Activated CD8-positive, alpha-beta memory T cell treated with anti-CD3 and anti-CD28 coated beads for 24 hours (primary cell): ENCODE measurements around the gene EZR.
A peak's percentile ranks its signal among the peaks of the same experiment; 100 is the strongest.

ENCODE experiments used
- DNase-seq: peaks from one replicate; pipeline ENCODE4 v3.0.0-alpha.2; 2020

EZR gene

GRCh38 chr6:158816803-158817727 lies 2.1 kb downstream of the EZR start:
- DNase-seq = peak; percentile 71

GRCh38 chr6:158816329-158816728 lies 2.8 kb downstream of the EZR start:
- DNase-seq = no peak

GRCh38 chr6:158815907-158816306 lies 3.3 kb downstream of the EZR start:
- DNase-seq = no peak

GRCh38 chr6:158815379-158815724 lies 3.8 kb downstream of the EZR start:
- DNase-seq = no peak

GRCh38 chr6:158813032-158813431 lies 6.1 kb downstream of the EZR start:
- no peak for DNase-seq

- DNase-seq = no peak
These were observed 6.6 kb downstream of the EZR start for GRCh38 chr6:158812611-158813010.

GRCh38 chr6:158810155-158811095 lies 8.7 kb downstream of the EZR start:
- no peak for DNase-seq

- no peak for DNase-seq
These were observed 10.1 kb downstream of the EZR start for GRCh38 chr6:158808941-158809678.

- DNase-seq = no peak
These were observed 10.7 kb downstream of the EZR start for GRCh38 chr6:158808442-158808833.

- DNase-seq = no peak
These were observed 11.4 kb downstream of the EZR start for GRCh38 chr6:158807515-158808441.

- no peak for DNase-seq
These were observed 13.3 kb downstream of the EZR start for GRCh38 chr6:158805698-158806377.

- DNase-seq = no peak
These were observed 15.0 kb downstream of the EZR start for GRCh38 chr6:158804207-158804606.

- peak; percentile 60 for DNase-seq
These were observed 15.4 kb downstream of the EZR start for GRCh38 chr6:158803733-158804143.

GRCh38 chr6:158801655-158802294 lies 17.4 kb downstream of the EZR start:
- peak; percentile 54 for DNase-seq

GRCh38 chr6:158799051-158799792 lies 19.9 kb downstream of the EZR start:
- DNase-seq = peak; percentile 41

GRCh38 chr6:158798311-158798710 lies 20.9 kb downstream of the EZR start:
- peak; percentile 53 for DNase-seq

GRCh38 chr6:158797331-158798310 lies 21.5 kb downstream of the EZR start:
- peak; percentile 57 for DNase-seq

- peak; percentile 52 for DNase-seq
These were observed 22.8 kb downstream of the EZR start for GRCh38 chr6:158796353-158796752.

- DNase-seq = peak; percentile 53
These were observed 23.7 kb downstream of the EZR start for GRCh38 chr6:158795516-158795915.
